Colon (tissue), 2 donors: ENCODE measurements around the gene RNF7.
"Not testable (repeated sequence)": the region's sequence is repeated elsewhere in the genome, so short reads cannot be mapped to it uniquely, and the experiment has no call there.

Experiments
- FAIRE-seq: peaks from 2 replicates; lab custom pipeline; 2012; peaks lifted over from hg19 to GRCh38; lab: Jason Lieb, UNC
- donor health status: control.
- donor health status: control.

Gene RNF7

DNA sequence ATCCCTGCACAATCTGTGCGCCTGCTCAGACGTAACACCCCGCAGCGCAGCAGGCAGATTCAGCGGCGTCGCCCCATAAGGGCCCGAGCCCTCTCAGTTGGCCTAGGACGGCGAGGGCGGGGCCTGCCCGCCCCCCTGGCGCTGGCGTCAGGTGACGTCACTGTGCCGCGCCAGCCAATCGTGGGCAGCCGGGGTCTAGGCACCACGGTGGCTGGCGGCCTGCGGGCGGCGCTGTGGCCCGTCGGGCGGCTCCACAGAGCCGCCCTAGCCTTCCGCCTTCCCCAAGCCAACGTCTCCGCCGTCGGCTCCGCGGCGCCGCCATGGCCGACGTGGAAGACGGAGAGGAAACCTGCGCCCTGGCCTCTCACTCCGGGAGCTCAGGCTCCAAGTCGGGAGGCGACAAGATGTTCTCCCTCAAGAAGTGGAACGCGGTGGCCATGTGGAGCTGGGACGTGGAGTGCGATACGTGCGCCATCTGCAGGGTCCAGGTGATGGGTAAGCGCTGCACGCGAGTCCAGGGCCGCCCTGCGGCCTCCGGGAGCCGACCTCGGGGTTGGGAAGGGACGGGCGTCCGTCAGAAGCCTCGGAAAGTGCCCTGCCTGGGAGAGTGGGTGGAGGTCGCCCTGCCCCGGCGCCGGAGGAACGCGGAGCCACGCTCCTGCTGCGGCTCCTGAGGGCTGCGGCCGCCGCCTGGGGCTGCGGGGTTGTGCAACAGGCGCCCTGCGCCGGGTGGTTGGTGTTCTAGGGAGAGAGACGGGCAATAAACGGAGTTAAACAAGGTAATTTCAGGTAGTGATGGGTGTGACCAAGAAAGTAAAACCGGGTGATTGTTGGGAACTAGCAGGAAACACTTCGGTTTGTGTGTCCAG is at the start of gene RNF7:
Gene RNF7 (plus strand): TSS at position 277 of the 869 bp plus-strand sequence. CDS start 44 bp downstream, at position 321.
- no peak for FAIRE-seq

DNA sequence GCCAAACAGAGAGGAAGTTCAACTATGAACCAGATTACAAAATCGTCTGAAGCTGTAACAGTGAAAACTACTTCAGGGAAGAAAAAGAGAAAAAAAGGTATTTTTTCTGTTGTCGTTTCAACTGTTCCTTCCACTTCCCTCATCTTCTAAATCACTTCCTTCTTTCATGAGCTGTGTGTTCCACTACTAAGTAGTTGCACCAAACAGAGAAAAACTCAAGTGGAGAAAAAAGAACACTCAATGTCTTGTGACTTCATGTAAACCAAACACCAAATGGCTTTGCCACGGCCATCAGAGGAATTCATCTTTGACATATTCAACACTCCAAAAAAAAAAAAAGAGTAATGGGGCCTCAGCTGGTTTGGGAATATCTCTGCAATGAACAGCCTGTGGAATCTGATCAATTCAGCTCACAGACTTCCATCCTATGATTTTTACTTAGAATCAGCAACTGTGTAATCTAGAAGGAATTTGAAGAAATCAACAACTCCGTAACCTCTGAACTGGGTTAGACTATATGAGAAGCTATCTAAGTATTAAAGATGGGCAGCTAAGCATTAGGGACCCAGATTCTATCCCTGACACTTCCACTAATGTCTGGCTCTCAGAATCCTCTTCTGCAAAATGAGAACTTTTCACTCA is 47.5 kb upstream of the RNF7 start:
- no peak for FAIRE-seq

GRCh38 chr3:141691471-141691870 is 46.6 kb upstream of the RNF7 start:
- not testable (repeated sequence) for FAIRE-seq

DNA sequence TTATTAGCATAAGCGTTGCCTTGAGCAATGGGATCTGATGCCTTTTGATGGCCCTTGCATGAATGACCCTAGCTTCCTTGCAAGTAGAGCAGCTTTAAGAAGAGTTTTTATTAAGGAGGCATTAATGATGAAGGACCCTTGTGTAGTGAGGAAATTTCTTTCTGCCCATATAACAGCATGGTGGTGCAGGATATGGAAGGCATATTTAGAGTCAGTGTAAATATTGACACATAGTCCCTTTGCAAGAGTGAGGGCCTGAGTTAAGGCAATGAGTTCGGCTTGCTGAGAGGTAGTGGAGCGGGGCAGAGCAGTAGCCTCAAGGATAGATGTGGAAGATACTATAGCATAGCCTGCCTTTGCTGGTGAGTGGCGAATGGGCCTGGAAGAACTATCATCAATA is 45.1 kb upstream of the RNF7 start:
- FAIRE-seq: not testable (repeated sequence)

DNA sequence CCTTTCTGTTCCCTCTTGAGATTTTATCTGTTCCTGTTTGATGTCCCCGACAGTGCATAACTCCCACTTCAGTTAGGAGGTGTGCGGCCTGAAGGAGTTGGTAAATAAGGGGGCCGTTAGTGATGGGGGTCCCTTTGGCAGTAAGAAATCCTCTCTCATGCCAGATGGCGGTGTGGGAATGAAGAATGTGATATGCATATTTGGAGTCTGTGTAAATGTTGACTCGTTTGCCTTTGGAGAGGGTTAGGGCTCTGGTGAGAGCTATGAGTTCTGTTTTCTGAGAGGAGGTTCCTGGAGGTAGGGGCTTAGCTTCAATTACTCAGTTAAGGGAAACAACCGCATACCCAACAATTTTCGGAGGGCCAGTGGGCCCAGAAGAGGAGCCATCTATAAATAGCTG is 38.8 kb upstream of the RNF7 start:
- no peak for FAIRE-seq

DNA sequence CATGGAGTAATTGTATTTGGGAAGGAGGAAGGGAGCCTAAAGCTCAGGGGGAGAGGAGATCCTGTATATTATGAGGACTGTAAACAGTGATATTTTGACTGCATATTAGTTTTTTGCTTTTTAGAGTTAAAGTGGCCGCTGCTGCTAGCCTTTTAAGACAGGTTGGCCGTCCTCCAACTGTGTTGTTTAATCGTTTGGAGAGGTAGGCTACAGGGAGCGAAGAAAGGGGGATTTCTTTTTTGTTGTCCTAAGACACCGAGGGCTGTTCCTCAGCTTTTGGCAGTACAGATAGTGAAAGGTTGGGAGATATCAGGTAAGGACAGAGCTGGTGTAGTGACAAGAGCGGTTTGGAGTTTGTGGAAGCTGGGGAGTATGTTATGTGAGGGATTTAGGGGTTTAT is 38.2 kb upstream of the RNF7 start:
- no peak for FAIRE-seq

DNA sequence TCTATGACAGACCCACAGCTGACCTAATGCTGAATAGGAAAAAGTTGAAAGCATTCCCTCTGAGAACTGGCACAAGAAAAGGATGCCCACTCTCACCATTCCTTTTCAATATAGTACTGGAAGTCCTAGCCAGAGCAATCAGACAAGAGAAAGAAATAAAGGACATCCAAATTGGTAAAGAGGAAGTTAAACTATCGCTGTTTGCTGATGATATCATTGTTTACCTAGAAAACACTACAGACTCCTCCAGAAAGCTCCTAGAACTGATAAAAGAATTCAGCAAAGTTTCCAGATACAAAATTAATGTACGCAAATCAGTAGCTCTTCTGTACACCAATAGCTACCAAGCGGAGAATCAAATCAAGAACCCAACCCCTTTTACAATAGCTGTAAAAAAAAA is 34.7 kb upstream of the RNF7 start:
- FAIRE-seq: not testable (repeated sequence)

- no peak for FAIRE-seq
Measured at GRCh38 chr3:141707741-141708203, 30.3 kb upstream of the RNF7 start.

GRCh38 chr3:141708367-141708766 is 29.7 kb upstream of the RNF7 start:
- no peak for FAIRE-seq

GRCh38 chr3:141709126-141709770 is 28.9 kb upstream of the RNF7 start:
- FAIRE-seq: no peak

- FAIRE-seq: no peak
Measured at GRCh38 chr3:141710121-141710520, 28.0 kb upstream of the RNF7 start.

GRCh38 chr3:141710888-141711616 is 27.0 kb upstream of the RNF7 start:
- FAIRE-seq: no peak

GRCh38 chr3:141714671-141715070 is 23.4 kb upstream of the RNF7 start:
- FAIRE-seq: no peak

GRCh38 chr3:141722081-141722480 is 16.0 kb upstream of the RNF7 start:
- FAIRE-seq: no peak

GRCh38 chr3:141722648-141723047 is 15.4 kb upstream of the RNF7 start:
- FAIRE-seq: no peak

DNA sequence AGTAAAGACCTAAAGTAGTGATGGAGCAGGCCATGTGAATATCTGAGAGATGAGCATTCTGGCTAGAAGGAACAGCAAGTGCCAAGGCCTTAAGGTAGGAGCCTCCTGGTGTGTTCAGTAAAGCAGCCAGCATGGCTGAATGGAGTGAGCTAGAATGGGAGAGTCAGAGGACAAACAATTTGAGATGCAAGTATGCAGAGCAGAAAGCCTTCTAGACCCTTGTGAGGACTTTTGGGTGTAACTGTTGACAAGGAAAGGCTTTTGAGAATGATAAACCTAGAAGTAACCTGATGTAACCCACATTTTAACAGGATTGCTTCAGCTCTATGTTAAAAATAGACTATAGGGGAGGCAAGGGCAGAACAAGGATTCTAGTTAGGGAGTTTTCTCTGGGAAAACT is 14.8 kb upstream of the RNF7 start:
- no peak for FAIRE-seq

DNA sequence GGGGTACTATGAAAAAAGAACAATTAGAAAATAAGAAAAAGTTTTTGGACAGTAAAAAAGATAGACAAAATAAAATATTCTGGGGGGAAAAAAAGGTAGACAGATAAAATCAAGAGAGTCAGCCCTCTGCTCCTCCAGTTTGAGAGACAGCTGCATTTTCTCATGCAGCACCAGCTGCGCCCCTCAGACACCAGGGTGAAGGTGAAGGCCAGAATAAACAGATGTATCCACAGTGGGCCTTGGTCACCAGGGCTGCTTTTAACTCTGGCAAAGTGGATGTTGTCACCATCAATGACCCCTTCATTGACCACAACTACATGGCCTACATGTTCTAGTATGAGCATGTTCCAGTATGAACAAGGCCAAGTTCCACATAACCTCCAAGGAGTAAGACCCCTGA is 13.9 kb upstream of the RNF7 start:
- no peak for FAIRE-seq

GRCh38 chr3:141725036-141725435 is 13.1 kb upstream of the RNF7 start:
- no peak for FAIRE-seq

DNA sequence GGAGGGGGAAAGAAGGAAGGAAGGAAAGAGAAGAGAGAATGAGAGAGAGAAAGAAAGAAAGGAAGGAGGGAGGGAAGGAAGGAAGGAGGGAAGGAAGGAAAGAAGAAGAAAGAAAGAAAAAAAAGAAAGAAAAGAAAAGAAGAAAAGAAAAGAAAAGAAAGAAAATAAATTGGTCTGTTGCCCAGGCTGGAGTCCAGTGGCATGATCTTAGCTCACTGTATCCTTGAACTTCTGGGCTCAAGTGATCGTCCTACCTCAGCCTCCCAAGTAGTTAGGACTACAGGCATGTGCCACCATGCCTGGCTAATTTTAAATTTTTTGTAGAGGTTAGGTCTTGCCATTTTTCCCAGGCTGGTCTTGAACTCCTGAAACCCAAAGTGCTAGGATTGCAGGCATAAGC is 11.6 kb upstream of the RNF7 start:
- no peak for FAIRE-seq

- FAIRE-seq: no peak
Measured at GRCh38 chr3:141728355-141728892, 9.7 kb upstream of the RNF7 start.

DNA sequence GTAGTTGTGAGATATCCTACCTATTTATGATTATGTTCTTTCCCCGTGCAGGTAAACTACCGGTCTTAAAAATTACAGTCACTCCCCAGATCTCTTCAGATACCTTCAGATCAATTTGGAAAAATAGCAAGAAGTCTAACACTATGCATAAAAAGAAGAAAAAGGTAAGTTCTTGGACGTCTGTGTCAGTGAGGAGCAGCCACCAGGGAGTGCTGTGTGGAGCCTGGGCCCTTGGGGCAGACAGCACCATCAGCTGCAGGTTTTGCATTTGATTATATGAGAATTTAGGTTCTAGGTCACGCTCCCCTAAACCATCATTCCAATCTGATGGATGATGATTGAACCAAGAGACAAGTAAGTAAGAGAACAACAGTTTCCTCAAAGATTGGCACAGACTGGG is 8.9 kb upstream of the RNF7 start:
- FAIRE-seq: no peak

- no peak for FAIRE-seq
Measured at GRCh38 chr3:141735176-141735575, 2.9 kb upstream of the RNF7 start.
